SIG-M5 treated with dmso at 0.1 percent for 504 hours (cell line): ENCODE results near the gene GRID1.
A peak's percentile ranks its signal among the peaks of the same experiment; 100 is the strongest.

ENCODE experiments used
- DNase-seq: peaks from one replicate; lab custom pipeline; 2025; ENCODE audit not compliant: unreplicated experiment; lab: John Stamatoyannopoulos, UW

GRID1 gene

GRCh38 chr10:86366033-86366901 is at the start of gene GRID1:
Gene GRID1 (minus strand): TSS chr10:86366795.
- DNase-seq, result no peak

GRCh38 chr10:86415583-86415982 is 49.0 kb upstream of the GRID1 start:
- DNase-seq, result no peak

- no peak for DNase-seq
These were observed 48.5 kb upstream of the GRID1 start for GRCh38 chr10:86415116-86415515.

GRCh38 chr10:86413046-86413728 is 46.6 kb upstream of the GRID1 start:
- peak; percentile 37 for DNase-seq

GRCh38 chr10:86411852-86412560 is 45.4 kb upstream of the GRID1 start:
- no peak for DNase-seq

GRCh38 chr10:86411281-86411841 is 44.8 kb upstream of the GRID1 start:
- DNase-seq, result peak; percentile 10

GRCh38 chr10:86410542-86411124 is 44.0 kb upstream of the GRID1 start:
- DNase-seq, result no peak

- DNase-seq, result no peak
These were observed 42.6 kb upstream of the GRID1 start for GRCh38 chr10:86409183-86409582.

- no peak for DNase-seq
These were observed 36.7 kb upstream of the GRID1 start for GRCh38 chr10:86403183-86403797.

GRCh38 chr10:86402283-86402941 is 35.8 kb upstream of the GRID1 start:
- no peak for DNase-seq

- no peak for DNase-seq
These were observed 35.1 kb upstream of the GRID1 start for GRCh38 chr10:86401588-86402282.

- DNase-seq, result no peak
These were observed 34.4 kb upstream of the GRID1 start for GRCh38 chr10:86400705-86401587.

- DNase-seq, result peak; percentile 83
These were observed 33.5 kb upstream of the GRID1 start for GRCh38 chr10:86399879-86400704.

GRCh38 chr10:86399514-86399878 is 32.9 kb upstream of the GRID1 start:
- DNase-seq, result no peak

GRCh38 chr10:86397120-86397519 is 30.5 kb upstream of the GRID1 start:
- DNase-seq, result no peak

- no peak for DNase-seq
These were observed 27.4 kb upstream of the GRID1 start for GRCh38 chr10:86393862-86394455.

GRCh38 chr10:86393362-86393761 is 26.8 kb upstream of the GRID1 start:
- DNase-seq, result no peak
